HG03558 (cell line): ENCODE data around the gene SATB1.

ENCODE experiments used
- ATAC-seq: cut with Tn5 transposase; IDR thresholded peaks from one replicate; pipeline ENCODE4 v1.9.1; 2021; ENCODE audit warnings: moderate number of reproducible peaks; ENCODE audit not compliant: unreplicated experiment; ENCODE audit errors: extremely low read depth

The SATB1 gene

GRCh38 chr3:18403061-18403460 is 22.1 kb downstream of the SATB1 start:
- no peak for ATAC-seq

- no peak for ATAC-seq
These were observed 22.8 kb downstream of the SATB1 start for GRCh38 chr3:18402239-18402799.

GRCh38 chr3:18401300-18401961 is 23.7 kb downstream of the SATB1 start:
- no peak for ATAC-seq

- no peak for ATAC-seq
These were observed 26.7 kb downstream of the SATB1 start for GRCh38 chr3:18398448-18398847.

GRCh38 chr3:18396428-18396827 is 28.7 kb downstream of the SATB1 start:
- ATAC-seq, result no peak

GRCh38 chr3:18394384-18394995 is 30.6 kb downstream of the SATB1 start:
- ATAC-seq, result no peak

- no peak for ATAC-seq
These were observed 31.2 kb downstream of the SATB1 start for GRCh38 chr3:18393906-18394305.

GRCh38 chr3:18390024-18390660 is 35.0 kb downstream of the SATB1 start:
- no peak for ATAC-seq

GRCh38 chr3:18389108-18389733 is 35.9 kb downstream of the SATB1 start:
- no peak for ATAC-seq

GRCh38 chr3:18386274-18386890 is 38.8 kb downstream of the SATB1 start:
- no peak for ATAC-seq

- no peak for ATAC-seq
These were observed 39.4 kb downstream of the SATB1 start for GRCh38 chr3:18385706-18386105.

- no peak for ATAC-seq
These were observed 42.3 kb downstream of the SATB1 start for GRCh38 chr3:18382760-18383369.

- ATAC-seq, result no peak
These were observed 45.5 kb downstream of the SATB1 start for GRCh38 chr3:18379647-18380046.

GRCh38 chr3:18378218-18378617 is 46.9 kb downstream of the SATB1 start:
- ATAC-seq, result no peak

GRCh38 chr3:18376682-18377081 is 48.5 kb downstream of the SATB1 start:
- no peak for ATAC-seq

GRCh38 chr3:18372786-18373405 is 52.2 kb downstream of the SATB1 start:
- no peak for ATAC-seq

GRCh38 chr3:18370672-18371071 is 54.5 kb downstream of the SATB1 start:
- ATAC-seq, result no peak

GRCh38 chr3:18369551-18370185 is 55.5 kb downstream of the SATB1 start:
- ATAC-seq, result no peak

- ATAC-seq, result no peak
These were observed 58.9 kb downstream of the SATB1 start for GRCh38 chr3:18366258-18366657.
